HuH-7.5 (cell line): Measurements from ENCODE around the gene TTLL10.
"Not testable (repeated sequence)": the region's sequence is repeated elsewhere in the genome, so short reads cannot be mapped to it uniquely, and the experiment has no call there.

Experiments
- DNase-seq: peaks from one replicate; pipeline ENCODE4 v3.0.0; 2011; ENCODE audit warnings: low spot score

The TTLL10 gene

GRCh38 chr1:1173061-1173792 is 453 bp upstream of the TTLL10 start:
- no peak for DNase-seq

- DNase-seq: no peak
Observed at GRCh38 chr1:1175221-1176062, 1.8 kb downstream of the TTLL10 start.

GRCh38 chr1:1176063-1176761 is 2.5 kb downstream of the TTLL10 start:
- DNase-seq: not testable (repeated sequence)

- no peak for DNase-seq
Observed at GRCh38 chr1:1176931-1177330, 3.3 kb downstream of the TTLL10 start.

GRCh38 chr1:1177452-1178206 is 3.9 kb downstream of the TTLL10 start:
- no peak for DNase-seq

- no peak for DNase-seq
Observed at GRCh38 chr1:1178794-1179331, 5.2 kb downstream of the TTLL10 start.

- DNase-seq: no peak
Observed at GRCh38 chr1:1179346-1179982, 5.8 kb downstream of the TTLL10 start.

- DNase-seq: no peak
Observed at GRCh38 chr1:1179983-1180861, 6.5 kb downstream of the TTLL10 start.

- DNase-seq: no peak
Observed at GRCh38 chr1:1181129-1181937, 7.7 kb downstream of the TTLL10 start.

GRCh38 chr1:1181938-1182410 is 8.3 kb downstream of the TTLL10 start:
- no peak for DNase-seq

GRCh38 chr1:1182491-1183220 is 9.0 kb downstream of the TTLL10 start:
- no peak for DNase-seq

- no peak for DNase-seq
Observed at GRCh38 chr1:1183221-1183747, 9.6 kb downstream of the TTLL10 start.

GRCh38 chr1:1183833-1184775 is 10.4 kb downstream of the TTLL10 start:
- DNase-seq: no peak

GRCh38 chr1:1185101-1185765 is 11.6 kb downstream of the TTLL10 start:
- DNase-seq: no peak

- no peak for DNase-seq
Observed at GRCh38 chr1:1187938-1188337, 14.3 kb downstream of the TTLL10 start.

GRCh38 chr1:1189111-1189510 is 15.4 kb downstream of the TTLL10 start:
- DNase-seq: no peak

GRCh38 chr1:1191734-1192133 is 18.1 kb downstream of the TTLL10 start:
- no peak for DNase-seq
